Endothelial cell of umbilical vein (primary cell): Measurements from ENCODE around the gene MARK2. TPM values are rescaled to one million over a fixed set of nuclear protein-coding genes. Genes with fewer than 3 reads are reported as not detected.

ENCODE experiments used
- BruUV-seq: library from RNA; stranded (reverse); fragments of 400-500 nt; replicated peaks from 2 replicates; lab custom pipeline; 2021; lab: Mats Ljungman, UMichigan
- CTCF ChIA-PET: fragments of 300-600, 350-600 bp; sonication (Branson Sonifier 250); formaldehyde crosslinking; loops from one replicate; lab custom pipeline; 2021; ENCODE audit warnings: antibody characterized with exemption, inconsistent platforms; lab: Charles Lee
- POLR2A ChIA-PET: fragments of 300-600, 350-600 bp; sonication (Branson Sonifier 250); formaldehyde crosslinking; loops from one replicate; lab custom pipeline; 2021; ENCODE audit warnings: antibody characterized with exemption, inconsistent platforms; lab: Charles Lee
- DNase-seq: peaks from one replicate; pipeline ENCODE4 v3.0.0-alpha.2; 2011; ENCODE audit warnings: low read depth, low spot score
- FAIRE-seq: peaks from 2 replicates; lab custom pipeline; 2011; peaks lifted over from hg19 to GRCh38; lab: Jason Lieb, UNC
- H2AFZ ChIP-seq: 2 replicates; pipeline ENCODE4 v1.6.0; 2012; ENCODE audit warnings: low read depth, low read length, control low read depth, inconsistent platforms
- H3K27ac ChIP-seq: 2 replicates; pipeline ENCODE4 v1.5.1; 2011; ENCODE audit warnings: low read depth, mild to moderate bottlenecking, control low read depth, low read length, moderate library complexity; ENCODE audit not compliant: insufficient read depth
- H3K27me3 ChIP-seq, 2 experiments: 2 replicates each; pipeline versions ENCODE4 v1.6.0 to v1.6.1; 2011; ENCODE audit warnings: low read length in 2 of 2, mixed read lengths in 1 of 2; ENCODE audit not compliant: control insufficient read depth in 2 of 2, insufficient read depth in 2 of 2
- H3K36me3 ChIP-seq, 2 experiments: 2 replicates in 1 of 2; 3 replicates in 1 of 2; pipeline ENCODE4 v1.5.1; 2011; ENCODE audit warnings: low read length in 2 of 2, mild to moderate bottlenecking in 1 of 2, moderate library complexity in 1 of 2; ENCODE audit not compliant: control insufficient read depth in 2 of 2, insufficient read depth in 2 of 2; ENCODE audit errors: extremely low read depth in 1 of 2
- H3K4me1 ChIP-seq: 3 replicates; pipeline ENCODE4 v1.5.1; 2011; ENCODE audit warnings: mild to moderate bottlenecking, low read length; ENCODE audit not compliant: control insufficient read depth, insufficient read depth; ENCODE audit errors: extremely low read depth
- H3K4me2 ChIP-seq: 2 replicates; pipeline ENCODE4 v1.6.1; 2011; ENCODE audit warnings: low read length, control low read depth, mixed read lengths; ENCODE audit not compliant: insufficient read depth
- H3K4me3 ChIP-seq, 3 experiments: fragments of 200-600 bp in 1 of 3; sonication (generic), shearing (Covaris generic) in 1 of 3; replicated peaks in 1 of 3; 2 replicates each; pipeline ENCODE4 v1.5.1; 2011 to 2016; ENCODE audit warnings: control low read depth in 3 of 3, low read length in 3 of 3, mild to moderate bottlenecking in 2 of 3, inconsistent platforms in 1 of 3, low read depth in 1 of 3, moderate library complexity in 1 of 3; ENCODE audit not compliant: insufficient read depth in 1 of 3
- H3K79me2 ChIP-seq: 2 replicates; pipeline ENCODE4 v1.6.0; 2012; ENCODE audit warnings: low read length, inconsistent platforms; ENCODE audit not compliant: control insufficient read depth, insufficient read depth
- H3K9ac ChIP-seq: replicated peaks from 2 replicates; pipeline ENCODE3; 2011; ENCODE audit warnings: low read length, control low read depth; ENCODE audit not compliant: insufficient read depth; ENCODE audit errors: extremely low read depth
- H3K9me1 ChIP-seq: replicated peaks from 3 replicates; pipeline ENCODE4 v1.6.0; 2011; ENCODE audit warnings: mild to moderate bottlenecking, low read length; ENCODE audit not compliant: control insufficient read depth, insufficient read depth; ENCODE audit errors: extremely low read depth
- H3K9me3 ChIP-seq: replicated peaks from 2 replicates; pipeline ENCODE4 v1.5.1; 2012; ENCODE audit warnings: low read length, inconsistent platforms; ENCODE audit not compliant: control insufficient read depth, insufficient read depth
- H4K20me1 ChIP-seq: replicated peaks from 2 replicates; pipeline ENCODE3; 2011; ENCODE audit warnings: mild to moderate bottlenecking, low read length; ENCODE audit not compliant: control insufficient read depth, insufficient read depth; ENCODE audit errors: extremely low read depth
- CTCF ChIP-seq, 2 donors: IDR thresholded peaks; 1 replicate in 1 of 2; 2 replicates in 1 of 2; pipeline ENCODE4 v1.5.1; 2011; ENCODE audit warnings: low read length in 2 of 2, mild to moderate bottlenecking in 2 of 2, moderate library complexity in 2 of 2, control low read depth in 1 of 2, inconsistent platforms in 1 of 2, low read depth in 1 of 2; ENCODE audit not compliant: insufficient read depth in 1 of 2; ENCODE audit errors: extremely low read depth in 1 of 2
- EZH2 ChIP-seq: IDR thresholded peaks from 2 replicates; pipeline ENCODE4 v1.6.1; 2012; ENCODE audit warnings: borderline replicate concordance, low read depth, mild to moderate bottlenecking, moderate library complexity, low read length, inconsistent platforms; ENCODE audit not compliant: severe bottlenecking
- FOS ChIP-seq: IDR thresholded peaks from 2 replicates; pipeline ENCODE4 v1.6.1; 2011; ENCODE audit warnings: mild to moderate bottlenecking, low read length, moderate library complexity, borderline replicate concordance; ENCODE audit not compliant: insufficient read depth
- GATA2 ChIP-seq: IDR thresholded peaks from 2 replicates; pipeline ENCODE4 v1.7.0; 2011; ENCODE audit warnings: low read depth, mild to moderate bottlenecking, moderate library complexity, mixed read lengths, low read length; ENCODE audit not compliant: insufficient read length, insufficient read depth
- JUN ChIP-seq: IDR thresholded peaks from 2 replicates; pipeline ENCODE4 v1.6.1; 2011; ENCODE audit warnings: borderline replicate concordance, low read depth; ENCODE audit not compliant: insufficient read length, insufficient read depth
- MAX ChIP-seq: IDR thresholded peaks from 2 replicates; pipeline ENCODE4 v1.6.1; 2011; ENCODE audit not compliant: insufficient read depth, insufficient read length
- MYC ChIP-seq: IDR thresholded peaks from one replicate; pipeline ENCODE4 v1.6.1; 2011; ENCODE audit warnings: mild to moderate bottlenecking, low read depth, low read length
- POLR2A ChIP-seq: IDR thresholded peaks from 2 replicates; pipeline ENCODE4 v1.6.1; 2012; ENCODE audit warnings: low read depth, mild to moderate bottlenecking, control low read depth, low read length
- POLR2AphosphoS5 ChIP-seq: IDR thresholded peaks from 2 replicates; pipeline ENCODE4 v1.6.1; 2012; ENCODE audit warnings: low read depth, mild to moderate bottlenecking, control low read depth, low read length, moderate library complexity; ENCODE audit not compliant: insufficient read depth
- dilution Hi-C: fragments of 300-500 bp; cut with MboI; formaldehyde crosslinking; loops from one replicate; pipeline ENCODE4 v1.15.0; 2019; ENCODE audit warnings: low sequenced_read_pairs; ENCODE audit not compliant: extremely low pct_ligation_motif_present
- intact Hi-C: fragments of 100-400 bp; cut with micrococcal nuclease; formaldehyde crosslinking; loops from one replicate; pipeline ENCODE4 v1.10.0; 2022
- polyA plus RNA-seq, 4 experiments: library from polyadenylated mRNA; depleted of rRNA in 3 of 4; stranded (reverse) in 3 of 4; unstranded in 1 of 4; fragments of >200 nt; gene quantifications; 2 replicates each; pipeline versions ENCODE4 v1.2.1 to v1.2.3, GENCODE V29; 2011 to 2012; ENCODE audit warnings: missing spikeins in 1 of 4
- total RNA-seq: library from RNA; stranded (reverse); gene quantifications from 2 replicates; pipeline ENCODE4 v1.2.3, GENCODE V29; 2021

The MARK2 gene
- total and polyA plus RNA-seq, 2 donors (not counting 3 experiments of a cell fraction or from before 2014, with no cell fraction given) = 16.6 to 34.7 TPM

- Histone ChIP-seq H3K4me2 (no peak overlapping the region), H3K27ac (no peak overlapping the region), H3K9me1 (no peaks in the 10 kb centered on the region), H3K4me3 (no peak overlapping the region), H3K36me3 (peaks cover 1 to 2% of the 10 kb centered on the region in 2 experiments), H4K20me1 (no peaks in the 10 kb centered on the region), H3K27me3 (no peaks in the 10 kb centered on the region), H2AFZ (no peak overlapping the region), H3K79me2 (peaks cover 14% of the 10 kb centered on the region), H3K9me3 (no peaks in the 10 kb centered on the region), H3K9ac (no peak overlapping the region), H3K4me1 (peaks cover under 1% of the 10 kb centered on the region)
- TF ChIP-seq JUN (no peak), POLR2A (no peak), MAX (no peak), CTCF (IDR thresholded peaks at IDR 0.05; ENCODE audit: extremely low read depth in 1 of 2, insufficient read depth in 1 of 2, low read depth in 1 of 2, low read length in 2 of 2) (no peak), EZH2 (no peak), MYC (no peak), GATA2 (no peak), FOS (no peak), POLR2AphosphoS5 (no peak)
- intact Hi-C loops (no loop called here), dilution Hi-C loops (no loop called here)
- DNase-seq (no peak), FAIRE-seq (no peak)
- POLR2A ChIA-PET = interaction anchor here (0.6 to 0.7 kb wide), 2 partner anchors 11 to 45 kb away, joined by 3 to 4 read pairs; no protein-coding TSS in a partner anchor
- BruUV-seq = no TSS peak
- CTCF ChIA-PET = interaction anchor here (0.9 to 2.0 kb wide), 5 partner anchors 9 to 34 kb away, joined by 3 to 5 read pairs (median 4); partner anchors contain the start of gene RCOR2
Measured at GRCh38 chr11:63882555-63883242, 43.8 kb downstream of the MARK2 start.
